ENCODE measurements around the gene CRTAC1.

Gene CRTAC1

DNA sequence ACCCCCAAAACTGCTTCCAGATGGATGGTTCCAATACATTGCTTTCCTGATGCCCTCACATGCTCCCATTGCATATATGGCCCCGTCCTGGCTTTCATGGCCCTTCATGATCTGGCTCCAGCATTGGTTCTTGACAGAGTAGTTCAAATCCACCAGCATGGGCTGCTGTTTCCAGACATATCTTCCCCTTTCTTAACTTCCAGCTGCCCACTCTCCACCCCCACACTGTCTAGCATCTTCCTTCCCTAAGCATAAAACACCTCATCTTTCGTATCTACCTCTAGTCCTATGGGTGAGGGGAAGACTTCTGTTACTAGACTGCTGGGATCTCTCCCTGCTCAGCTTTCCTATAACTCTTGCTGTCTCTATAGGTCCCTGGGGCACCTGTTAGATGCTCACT, 194.0 kb downstream of the CRTAC1 start:
- DNase-seq, result no peak
- H3K27ac Mint-ChIP-seq, result no peak overlapping the region
- H3K9me3 Mint-ChIP-seq, result peaks cover 6% of the 10 kb centered on the region
- H3K27me3 Mint-ChIP-seq, result no peaks in the 10 kb centered on the region
- H3K36me3 Mint-ChIP-seq (ENCODE audit: low read depth), result no peaks in the 10 kb centered on the region
- no peak overlapping the region for H3K4me3 Mint-ChIP-seq
- peaks cover 11% of the 10 kb centered on the region for H3K4me1 Mint-ChIP-seq (ENCODE audit: low read depth)

DNA sequence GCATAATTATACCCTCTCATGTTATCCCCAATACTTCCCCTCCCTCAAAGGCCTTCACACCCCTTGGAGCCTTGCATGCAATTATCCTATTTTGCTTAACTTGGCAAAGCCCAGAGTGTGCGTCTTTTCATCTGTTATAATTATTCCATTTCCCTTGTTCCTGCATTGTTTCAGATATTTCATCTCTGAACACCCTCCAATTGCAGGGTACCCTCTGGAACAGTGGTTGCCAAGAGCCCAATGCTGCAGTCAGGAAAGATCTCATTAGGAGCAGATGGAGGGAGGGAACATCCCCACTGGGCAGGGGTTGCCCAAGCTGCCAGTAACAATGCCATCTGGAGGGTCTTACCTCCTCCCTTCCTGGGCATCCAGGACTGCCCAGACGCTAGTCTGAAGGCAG, 199.2 kb downstream of the CRTAC1 start:
- peaks cover 2% of the 10 kb centered on the region for H3K9me3 Mint-ChIP-seq
- H3K4me3 Mint-ChIP-seq, result no peak overlapping the region
- H3K27me3 Mint-ChIP-seq, result no peaks in the 10 kb centered on the region
- peaks cover 19% of the 10 kb centered on the region for H3K4me1 Mint-ChIP-seq (ENCODE audit: low read depth)
- no peak overlapping the region for H3K27ac Mint-ChIP-seq
- H3K36me3 Mint-ChIP-seq (ENCODE audit: low read depth), result no peaks in the 10 kb centered on the region
- no peak for DNase-seq

DNA sequence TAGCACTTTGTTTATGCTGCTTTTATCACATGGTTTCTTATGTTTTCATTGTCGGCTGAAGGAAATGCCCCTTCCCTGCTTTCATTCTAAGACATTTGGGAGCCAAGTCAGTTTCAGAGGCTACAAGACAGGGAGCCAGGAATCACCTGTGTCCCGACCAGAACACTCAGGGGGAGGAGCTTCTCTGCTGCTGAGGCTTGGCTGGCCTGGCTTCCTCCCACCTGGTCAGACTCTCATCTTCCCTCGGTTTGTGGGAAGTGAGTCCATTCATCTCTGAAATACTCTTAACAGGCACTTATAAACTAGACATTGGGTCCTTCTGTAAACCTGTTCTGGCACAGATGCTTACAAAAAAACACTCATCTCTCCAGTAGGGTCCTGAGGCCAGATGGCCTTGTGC, 200.4 kb downstream of the CRTAC1 start:
- no peak for DNase-seq
- H3K4me1 Mint-ChIP-seq (ENCODE audit: low read depth), result peaks cover 19% of the 10 kb centered on the region
- H3K36me3 Mint-ChIP-seq (ENCODE audit: low read depth), result no peaks in the 10 kb centered on the region
- no peak overlapping the region for H3K4me3 Mint-ChIP-seq
- H3K9me3 Mint-ChIP-seq, result no peaks in the 10 kb centered on the region
- H3K27me3 Mint-ChIP-seq, result no peaks in the 10 kb centered on the region
- no peak overlapping the region for H3K27ac Mint-ChIP-seq

DNA sequence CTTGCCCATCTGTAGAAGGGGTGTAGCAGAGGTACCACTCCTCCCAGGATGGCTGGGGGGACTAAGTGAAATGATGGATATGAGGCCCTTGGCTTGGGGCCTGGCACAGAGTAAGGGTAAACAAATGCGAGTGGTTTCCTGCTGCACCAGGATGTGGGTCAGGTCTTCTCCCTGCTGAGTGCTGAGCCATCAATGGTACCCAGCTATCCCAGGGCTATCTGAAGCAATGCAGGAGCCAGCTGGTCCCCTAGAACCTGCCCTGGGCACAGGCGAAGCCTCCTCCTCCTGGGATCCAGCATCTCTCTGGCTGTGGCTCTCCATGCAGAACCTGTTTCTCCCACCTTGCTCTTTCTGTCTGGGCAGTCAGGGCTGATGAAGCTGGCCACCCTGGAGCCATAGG, 201.7 kb downstream of the CRTAC1 start:
- DNase-seq, result no peak
- no peaks in the 10 kb centered on the region for H3K36me3 Mint-ChIP-seq (ENCODE audit: low read depth)
- no peak overlapping the region for H3K4me3 Mint-ChIP-seq
- H3K4me1 Mint-ChIP-seq (ENCODE audit: low read depth), result peaks cover 19% of the 10 kb centered on the region
- no peaks in the 10 kb centered on the region for H3K27me3 Mint-ChIP-seq
- H3K9me3 Mint-ChIP-seq, result no peaks in the 10 kb centered on the region
- H3K27ac Mint-ChIP-seq, result no peak overlapping the region

DNA sequence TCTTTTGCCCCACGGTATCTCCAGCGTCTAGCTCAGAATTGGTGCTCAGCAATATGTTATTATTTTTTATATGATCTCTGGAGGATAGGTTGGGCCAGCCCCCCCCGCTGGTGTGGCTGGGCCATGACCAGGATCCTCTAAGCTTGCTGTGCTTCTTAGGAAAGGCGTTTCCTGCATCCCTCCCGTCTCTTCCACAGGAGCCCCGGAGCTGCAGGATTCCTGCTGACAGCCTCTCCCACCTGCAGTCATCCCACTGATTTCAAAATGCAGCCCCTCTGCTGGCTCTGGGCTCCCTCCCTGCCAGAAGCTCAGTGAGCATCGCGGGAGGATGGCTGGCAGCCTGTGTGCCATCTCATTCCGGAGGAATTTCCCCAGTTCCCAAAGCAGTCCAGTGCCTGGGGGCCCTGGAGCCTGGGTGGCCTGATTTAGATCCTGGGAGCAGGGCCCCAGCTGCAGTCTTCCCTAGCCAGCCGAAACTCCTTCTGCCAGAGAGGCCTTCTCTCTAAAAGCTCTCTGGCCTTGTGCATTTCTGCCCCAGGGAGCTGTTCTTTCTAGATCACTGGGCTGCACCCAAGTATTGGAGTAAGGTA, 202.6 kb downstream of the CRTAC1 start:
- Mint-ChIP-seq H3K4me1 (ENCODE audit: low read depth) (peaks cover 19% of the 10 kb centered on the region), H3K9me3 (no peaks in the 10 kb centered on the region), H3K27ac (no peak overlapping the region), H3K4me3 (no peak overlapping the region), H3K36me3 (ENCODE audit: low read depth) (no peaks in the 10 kb centered on the region), H3K27me3 (no peaks in the 10 kb centered on the region)
- DNase-seq, result no peak

DNA sequence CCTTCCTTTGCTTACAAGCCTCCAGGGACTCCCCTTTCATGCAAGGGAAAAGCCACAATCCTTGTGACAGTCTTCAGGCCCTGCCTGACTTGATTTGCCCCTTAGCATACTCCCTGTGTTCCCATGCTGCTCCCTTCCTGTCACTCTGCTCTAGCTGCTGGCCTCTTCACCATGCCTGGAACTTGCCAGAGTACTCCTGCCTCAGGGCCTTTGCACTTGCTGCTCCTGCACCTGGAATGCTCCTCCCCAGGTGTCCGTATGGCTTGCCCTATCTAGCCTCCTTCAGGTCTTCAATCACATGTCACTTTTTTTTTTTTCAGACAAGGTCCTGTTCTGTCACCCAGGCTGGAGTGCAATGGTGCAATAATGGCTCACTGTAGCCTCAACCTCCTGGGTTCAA, 203.5 kb downstream of the CRTAC1 start:
- no peak for DNase-seq
- H3K27me3 Mint-ChIP-seq, result no peaks in the 10 kb centered on the region
- no peak overlapping the region for H3K27ac Mint-ChIP-seq
- no peaks in the 10 kb centered on the region for H3K9me3 Mint-ChIP-seq
- H3K36me3 Mint-ChIP-seq (ENCODE audit: low read depth), result no peaks in the 10 kb centered on the region
- H3K4me1 Mint-ChIP-seq (ENCODE audit: low read depth), result peaks cover 19% of the 10 kb centered on the region
- no peak overlapping the region for H3K4me3 Mint-ChIP-seq

DNA sequence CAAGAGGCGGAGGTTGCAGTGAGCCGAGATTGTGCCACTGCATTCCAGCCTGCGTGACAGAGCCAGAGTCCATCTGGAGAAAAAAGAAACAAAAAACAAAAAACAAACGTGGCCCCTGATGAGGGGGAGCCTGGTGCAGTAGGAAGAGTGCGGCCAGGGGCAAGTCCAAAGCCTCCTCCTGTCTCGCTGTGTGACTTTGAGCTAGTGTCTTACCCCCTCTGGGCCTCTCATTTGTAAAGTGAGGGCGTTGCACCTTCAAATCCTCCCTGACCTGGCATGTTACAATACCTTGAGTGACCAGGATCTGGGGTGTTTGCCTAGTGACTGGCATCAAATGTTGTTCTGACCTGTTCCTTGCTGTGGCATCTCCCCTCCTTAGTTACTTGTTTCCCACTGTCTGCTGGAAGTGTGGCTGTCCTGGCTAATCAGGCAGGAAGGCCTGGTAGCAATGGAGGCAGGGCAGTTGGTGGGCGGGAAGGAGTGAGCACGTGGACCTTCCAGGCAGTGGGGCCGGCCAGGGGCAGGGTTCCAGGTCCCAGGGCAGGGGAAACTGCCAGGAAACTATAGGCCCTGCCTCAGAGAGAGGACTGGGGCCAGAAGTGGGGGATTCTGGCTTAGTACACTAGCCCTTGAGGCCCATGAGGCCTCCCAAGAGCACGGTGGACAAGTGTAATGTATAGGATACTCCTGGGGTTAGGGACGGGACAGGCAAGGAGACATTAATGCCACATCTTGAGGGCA, 205.2 kb downstream of the CRTAC1 start:
- H3K27me3 Mint-ChIP-seq, result no peaks in the 10 kb centered on the region
- DNase-seq, result no peak
- H3K9me3 Mint-ChIP-seq, result no peaks in the 10 kb centered on the region
- H3K27ac Mint-ChIP-seq, result no peak overlapping the region
- peaks cover 17% of the 10 kb centered on the region for H3K4me1 Mint-ChIP-seq (ENCODE audit: low read depth)
- no peak overlapping the region for H3K4me3 Mint-ChIP-seq
- H3K36me3 Mint-ChIP-seq (ENCODE audit: low read depth), result no peaks in the 10 kb centered on the region

DNA sequence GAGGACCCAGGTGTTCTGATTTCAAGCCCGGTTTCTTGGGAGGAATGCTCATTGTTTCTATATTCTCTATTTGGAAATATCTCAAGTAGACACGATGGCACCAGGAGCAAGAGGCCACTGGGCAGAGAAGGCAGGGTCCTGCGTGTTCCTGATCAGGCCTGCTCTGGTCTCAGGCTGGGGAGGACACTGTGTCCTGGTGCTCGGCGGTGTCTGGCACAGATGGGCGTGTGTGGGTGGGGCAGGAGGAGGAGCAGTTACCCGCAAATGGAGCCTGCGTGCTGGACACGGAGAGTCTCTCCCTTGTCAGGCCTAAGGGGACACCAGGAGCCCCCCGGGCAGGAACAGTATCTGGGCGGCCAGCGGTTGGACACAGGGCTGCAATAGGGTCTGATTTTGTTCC, 206.7 kb downstream of the CRTAC1 start:
- H3K36me3 Mint-ChIP-seq (ENCODE audit: low read depth), result no peaks in the 10 kb centered on the region
- DNase-seq, result no peak
- H3K4me3 Mint-ChIP-seq, result no peak overlapping the region
- H3K27me3 Mint-ChIP-seq, result no peaks in the 10 kb centered on the region
- peaks cover 6% of the 10 kb centered on the region for H3K4me1 Mint-ChIP-seq (ENCODE audit: low read depth)
- H3K9me3 Mint-ChIP-seq, result no peaks in the 10 kb centered on the region
- H3K27ac Mint-ChIP-seq, result no peak overlapping the region

DNA sequence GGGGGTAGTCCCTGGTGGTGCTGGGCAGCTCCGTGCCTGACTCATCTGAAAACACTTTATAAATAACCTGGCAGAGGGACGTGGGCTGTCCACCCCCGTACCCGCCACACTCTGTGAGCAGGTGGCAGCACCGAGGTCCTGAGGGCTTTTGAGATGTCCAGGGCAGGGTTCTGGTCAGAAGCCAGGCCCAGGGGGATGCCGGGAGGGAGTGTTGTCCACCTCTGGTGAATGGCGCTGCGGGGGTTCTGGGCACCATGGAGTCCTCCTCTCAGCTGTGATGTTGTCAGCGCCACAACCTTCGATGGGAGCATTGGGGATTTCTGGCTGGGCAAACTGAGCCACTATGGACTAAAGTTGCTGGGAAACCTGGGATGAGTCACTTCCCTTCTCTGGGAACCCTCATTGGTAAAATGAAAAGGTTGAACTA, 208.1 kb downstream of the CRTAC1 start:
- no peaks in the 10 kb centered on the region for H3K36me3 Mint-ChIP-seq (ENCODE audit: low read depth)
- H3K4me3 Mint-ChIP-seq, result no peak overlapping the region
- H3K27ac Mint-ChIP-seq, result no peak overlapping the region
- H3K4me1 Mint-ChIP-seq (ENCODE audit: low read depth), result no peaks in the 10 kb centered on the region
- DNase-seq, result no peak
- H3K27me3 Mint-ChIP-seq, result no peaks in the 10 kb centered on the region
- no peaks in the 10 kb centered on the region for H3K9me3 Mint-ChIP-seq

DNA sequence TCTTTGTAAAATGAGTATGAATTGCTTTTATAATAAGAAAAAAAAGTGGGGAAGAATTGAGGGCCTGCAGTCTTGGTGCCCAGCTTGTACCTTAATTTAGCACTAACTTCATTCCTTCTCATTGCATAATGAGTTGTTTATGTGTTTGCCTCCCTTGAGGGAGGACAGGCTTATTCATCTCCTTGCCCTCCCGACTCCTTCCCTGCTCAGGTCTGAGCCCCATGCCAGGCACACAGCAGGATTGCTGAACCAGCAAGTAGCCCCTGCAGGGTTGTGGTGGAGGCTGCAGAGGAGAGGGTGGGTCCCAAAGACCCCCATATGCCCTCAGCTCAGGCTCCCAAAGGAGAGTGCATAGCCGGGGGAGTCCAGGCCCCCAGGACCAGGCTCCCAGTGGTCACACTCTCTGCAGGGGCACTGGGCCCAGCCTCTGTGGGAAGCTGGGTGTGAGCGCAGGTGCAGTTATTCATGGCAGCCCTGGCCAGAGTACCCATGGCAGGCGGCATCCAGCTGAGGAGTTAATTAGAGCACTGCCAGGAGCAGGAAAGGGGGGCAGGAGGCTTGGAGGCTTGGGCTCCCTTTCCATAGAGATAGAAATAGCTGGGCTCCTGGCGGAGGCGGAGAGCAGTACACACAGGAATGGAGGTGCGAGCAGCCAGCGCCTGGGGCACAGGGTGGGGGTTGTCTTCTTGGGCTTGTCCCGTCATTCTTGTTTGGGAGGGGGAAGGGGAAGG, 208.9 kb downstream of the CRTAC1 start:
- no peak overlapping the region for H3K27ac Mint-ChIP-seq
- no peaks in the 10 kb centered on the region for H3K4me1 Mint-ChIP-seq (ENCODE audit: low read depth)
- no peaks in the 10 kb centered on the region for H3K9me3 Mint-ChIP-seq
- DNase-seq, result no peak
- H3K27me3 Mint-ChIP-seq, result no peaks in the 10 kb centered on the region
- no peak overlapping the region for H3K4me3 Mint-ChIP-seq
- no peaks in the 10 kb centered on the region for H3K36me3 Mint-ChIP-seq (ENCODE audit: low read depth)

DNA sequence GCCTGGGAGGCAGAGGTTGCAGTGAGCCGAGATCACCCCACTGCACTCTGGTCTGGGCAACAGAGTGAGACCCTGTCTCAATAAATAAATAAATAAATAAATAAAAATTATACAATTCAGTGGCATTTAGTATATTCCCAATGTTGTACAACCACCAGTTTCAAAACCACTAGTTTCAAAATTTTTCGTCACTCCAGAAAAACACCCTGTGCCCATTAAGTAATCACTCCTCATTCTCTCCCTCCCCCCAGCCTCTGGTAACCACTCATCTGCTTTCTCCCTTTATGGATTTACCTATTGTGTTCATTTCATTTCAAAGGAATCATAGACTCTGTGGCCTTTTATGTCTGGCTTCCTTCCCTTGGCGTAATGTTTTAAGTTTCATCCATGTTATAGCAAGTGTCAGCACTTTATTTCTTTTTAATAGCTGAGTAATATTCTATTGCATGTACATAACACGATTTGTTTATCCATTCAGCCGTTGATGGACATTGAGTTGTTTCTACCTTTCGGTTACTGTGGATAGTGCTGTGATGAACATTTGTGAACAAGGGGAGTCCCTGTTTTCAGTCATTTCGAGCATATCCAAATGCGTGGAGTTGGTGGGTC, 210.2 kb downstream of the CRTAC1 start:
- Mint-ChIP-seq H3K9me3 (no peaks in the 10 kb centered on the region), H3K36me3 (ENCODE audit: low read depth) (no peaks in the 10 kb centered on the region), H3K4me1 (ENCODE audit: low read depth) (no peaks in the 10 kb centered on the region), H3K27me3 (no peaks in the 10 kb centered on the region), H3K4me3 (no peak overlapping the region), H3K27ac (no peak overlapping the region)
- no peak for DNase-seq

DNA sequence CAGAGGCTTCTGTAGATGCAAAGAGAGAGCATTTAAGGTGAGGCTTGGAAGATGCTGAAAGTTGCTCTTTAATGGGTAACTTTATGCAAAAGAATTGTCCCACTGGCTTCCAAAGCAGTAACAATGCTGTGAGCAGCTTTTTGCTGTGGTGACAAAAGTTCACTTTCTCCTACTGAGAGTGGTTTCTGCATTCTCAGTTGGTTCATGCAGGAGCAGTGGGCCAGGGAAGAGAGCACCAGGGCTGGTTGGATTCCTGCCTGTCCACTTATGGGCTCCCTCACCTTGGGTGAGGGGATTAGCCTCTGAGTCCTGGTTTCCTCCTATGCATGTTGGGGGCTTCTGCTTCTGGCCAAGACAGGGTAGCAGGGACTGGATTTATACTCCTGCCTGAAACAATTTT, 211.8 kb downstream of the CRTAC1 start:
- no peak overlapping the region for H3K4me3 Mint-ChIP-seq
- H3K27ac Mint-ChIP-seq, result no peak overlapping the region
- no peaks in the 10 kb centered on the region for H3K27me3 Mint-ChIP-seq
- no peaks in the 10 kb centered on the region for H3K36me3 Mint-ChIP-seq (ENCODE audit: low read depth)
- H3K9me3 Mint-ChIP-seq, result no peaks in the 10 kb centered on the region
- H3K4me1 Mint-ChIP-seq (ENCODE audit: low read depth), result no peaks in the 10 kb centered on the region
- DNase-seq, result no peak

DNA sequence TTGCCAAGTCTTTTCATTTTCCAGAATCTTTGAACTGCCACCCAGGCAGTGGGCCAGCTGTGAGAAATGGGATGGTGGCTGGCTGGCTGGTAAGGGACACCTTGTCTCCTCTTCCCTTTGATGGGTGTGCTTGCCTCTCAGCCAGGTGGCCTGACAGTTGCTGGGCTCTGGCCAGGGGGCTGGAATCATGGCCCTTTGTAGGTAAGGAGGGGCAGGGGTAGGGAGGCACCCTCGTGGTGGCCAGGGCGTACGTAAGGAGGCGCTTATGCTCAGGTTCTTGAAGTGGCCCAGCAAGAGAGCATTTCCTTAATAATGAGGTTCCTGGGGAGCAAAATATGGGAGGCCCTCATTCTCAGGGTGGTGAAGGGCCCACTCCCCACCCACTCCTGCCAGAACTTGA, 213.8 kb downstream of the CRTAC1 start:
- DNase-seq, result no peak
- Mint-ChIP-seq H3K27ac (no peak overlapping the region), H3K4me3 (no peak overlapping the region), H3K4me1 (ENCODE audit: low read depth) (peaks cover 6% of the 10 kb centered on the region), H3K9me3 (no peaks in the 10 kb centered on the region), H3K36me3 (ENCODE audit: low read depth) (no peaks in the 10 kb centered on the region), H3K27me3 (no peaks in the 10 kb centered on the region)
